CD4-positive, alpha-beta T cell treated with Interleukin-10 for 1 hour (primary cell): ENCODE measurements around the gene RPS26.
"Not testable (repeated sequence)": the region's sequence is repeated elsewhere in the genome, so short reads cannot be mapped to it uniquely, and the experiment has no call there.

Source experiments
- DNase-seq: peaks from one replicate; pipeline ENCODE4 v3.0.0-alpha.2; 2020

The RPS26 gene

GRCh38 chr12:56021889-56022497 is 19.7 kb upstream of the RPS26 start:
- DNase-seq: no peak

- DNase-seq: no peak
These were observed 13.1 kb upstream of the RPS26 start for GRCh38 chr12:56028511-56029165.

- no peak for DNase-seq
These were observed 12.6 kb upstream of the RPS26 start for GRCh38 chr12:56029166-56029519.

GRCh38 chr12:56029666-56030293 is 11.9 kb upstream of the RPS26 start:
- DNase-seq: peak; percentile 63

- no peak for DNase-seq
These were observed 9.7 kb upstream of the RPS26 start for GRCh38 chr12:56031987-56032386.

- DNase-seq: peak; percentile 43
These were observed 7.0 kb upstream of the RPS26 start for GRCh38 chr12:56034586-56035332.

- DNase-seq: no peak
These were observed 4.6 kb upstream of the RPS26 start for GRCh38 chr12:56037161-56037560.

GRCh38 chr12:56038022-56038655 is 3.6 kb upstream of the RPS26 start:
- no peak for DNase-seq

- DNase-seq: no peak
These were observed 1.6 kb upstream of the RPS26 start for GRCh38 chr12:56040151-56040550.

GRCh38 chr12:56040963-56041551 is 661 bp upstream of the RPS26 start:
- DNase-seq: no peak

- not testable (repeated sequence) for DNase-seq
These were observed 704 bp downstream of the RPS26 start for GRCh38 chr12:56042430-56042813.

GRCh38 chr12:56042843-56043242 is 1.1 kb downstream of the RPS26 start:
- DNase-seq: no peak

- DNase-seq: no peak
These were observed 4.5 kb downstream of the RPS26 start for GRCh38 chr12:56046027-56046780.

- DNase-seq: no peak
These were observed 11.7 kb downstream of the RPS26 start for GRCh38 chr12:56053407-56053893.

- not testable (repeated sequence) for DNase-seq
These were observed 18.2 kb downstream of the RPS26 start for GRCh38 chr12:56059964-56060363.

- no peak for DNase-seq
These were observed 20.3 kb downstream of the RPS26 start for GRCh38 chr12:56061982-56062381.

GRCh38 chr12:56062996-56063395 is 21.3 kb downstream of the RPS26 start:
- no peak for DNase-seq

- no peak for DNase-seq
These were observed 29.9 kb downstream of the RPS26 start for GRCh38 chr12:56071648-56072047.

- DNase-seq: no peak
These were observed 32.7 kb downstream of the RPS26 start for GRCh38 chr12:56074396-56074795.

GRCh38 chr12:56077966-56078365 is 36.2 kb downstream of the RPS26 start:
- not testable (repeated sequence) for DNase-seq

- no peak for DNase-seq
These were observed 36.7 kb downstream of the RPS26 start for GRCh38 chr12:56078427-56078826.
